Immature natural killer cell (primary cell): ENCODE data around the gene MED13L. TPM values are rescaled to one million over a fixed set of nuclear protein-coding genes. Genes with fewer than 3 reads are reported as not detected.

ENCODE experiments used
- DNase-seq, 3 donors: peaks; one replicate each; pipeline ENCODE4 v3.0.0; 2022; ENCODE audit warnings: mixed read lengths in 1 of 3
- H3K27ac Mint-ChIP-seq, 6 donors: one replicate each; pipeline ENCODE4 v1.8.0; 2020; ENCODE audit warnings: mixed read lengths in 6 of 6, mild to moderate bottlenecking in 5 of 6, inconsistent platforms in 4 of 6, moderate library complexity in 3 of 6
- H3K27me3 Mint-ChIP-seq, 3 donors: one replicate each; pipeline ENCODE4 v1.8.0; 2020 to 2021; ENCODE audit warnings: low read depth in 3 of 3, mild to moderate bottlenecking in 3 of 3, mixed read lengths in 3 of 3, moderate library complexity in 3 of 3, inconsistent platforms in 1 of 3
- H3K36me3 Mint-ChIP-seq, 3 donors: one replicate each; pipeline ENCODE4 v1.8.0; 2020; ENCODE audit warnings: mixed read lengths in 3 of 3, inconsistent platforms in 2 of 3, mild to moderate bottlenecking in 2 of 3
- H3K4me1 Mint-ChIP-seq, 2 donors: one replicate each; pipeline ENCODE4 v1.8.0; 2020; ENCODE audit warnings: inconsistent platforms in 2 of 2, mild to moderate bottlenecking in 2 of 2, mixed read lengths in 2 of 2, moderate library complexity in 1 of 2
- H3K4me3 Mint-ChIP-seq, 5 donors: one replicate each; pipeline ENCODE4 v1.8.0; 2020; ENCODE audit warnings: mild to moderate bottlenecking in 5 of 5, mixed read lengths in 5 of 5, inconsistent platforms in 3 of 5, moderate library complexity in 3 of 5
- H3K9me3 Mint-ChIP-seq, 6 donors: one replicate each; pipeline ENCODE4 v1.8.0; 2020; ENCODE audit warnings: mild to moderate bottlenecking in 6 of 6, mixed read lengths in 6 of 6, inconsistent platforms in 4 of 6, moderate library complexity in 3 of 6
- polyA plus RNA-seq, 3 donors: library from polyadenylated mRNA; unstranded; fragments of 300-500 nt; fragmentation: Illumina TruSeq; gene quantifications; one replicate each; pipeline ENCODE4 v1.2.3, GENCODE V29; 2021

Gene MED13L
- polyA plus RNA-seq, 3 donors from 2014 or later, result 2.3 to 10.3 (median 4.9) TPM

DNA sequence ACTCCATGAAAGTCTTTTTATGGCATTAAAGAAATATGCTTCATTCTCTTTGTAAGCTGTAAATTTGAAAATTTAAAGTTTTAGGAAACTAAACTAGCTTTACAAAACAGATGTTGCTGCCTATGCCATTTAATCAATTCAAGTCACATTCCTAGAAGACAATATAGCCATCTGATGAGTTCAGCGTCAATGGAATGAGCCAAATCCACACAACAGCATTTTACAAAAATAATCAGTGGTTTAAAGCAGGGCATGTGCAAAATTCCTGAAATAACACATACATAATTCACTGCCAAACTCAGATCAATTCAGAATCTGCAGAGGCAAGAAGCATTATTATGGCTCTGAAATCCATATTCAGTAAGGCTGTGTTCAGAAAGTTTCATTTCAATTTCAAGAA is 75.6 kb downstream of the MED13L start:
- DNase-seq, result no peak
- no peak overlapping the region for H3K27ac Mint-ChIP-seq
- H3K4me1 Mint-ChIP-seq, result peaks cover 45 to 89% of the 10 kb centered on the region in 2 donors
- H3K36me3 Mint-ChIP-seq, result no peaks in the 10 kb centered on the region
- H3K9me3 Mint-ChIP-seq, result no peaks in the 10 kb centered on the region
- H3K27me3 Mint-ChIP-seq, result peaks cover 0 to 1% (median 0%) of the 10 kb centered on the region in 3 donors
- no peak overlapping the region for H3K4me3 Mint-ChIP-seq

DNA sequence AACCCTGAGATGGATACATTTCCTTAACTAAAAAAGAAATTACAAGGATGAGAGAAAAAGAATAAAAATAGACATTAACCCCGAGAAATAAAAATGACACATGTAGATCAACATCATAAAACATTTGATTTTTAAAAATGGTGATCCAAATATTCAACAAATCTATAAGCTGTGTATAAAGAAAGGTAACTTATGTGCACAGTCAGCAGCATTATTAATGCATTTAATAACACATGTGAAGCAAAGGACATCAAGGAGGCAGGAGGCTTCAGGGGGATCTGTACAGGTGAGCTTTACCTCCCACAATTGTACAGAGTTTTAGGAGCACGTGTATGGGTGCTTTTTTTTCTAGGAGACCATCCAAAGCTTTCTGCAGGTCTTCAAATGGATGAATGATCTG is 76.1 kb downstream of the MED13L start:
- DNase-seq, result no peak
- H3K27ac Mint-ChIP-seq, result peak overlapping the region in 1 of 6 donors; percentile 22
- no peaks in the 10 kb centered on the region for H3K9me3 Mint-ChIP-seq
- H3K36me3 Mint-ChIP-seq, result no peaks in the 10 kb centered on the region
- peaks cover 0 to 1% (median 0%) of the 10 kb centered on the region in 3 donors for H3K27me3 Mint-ChIP-seq
- no peak overlapping the region for H3K4me3 Mint-ChIP-seq
- H3K4me1 Mint-ChIP-seq, result peaks cover 45 to 89% of the 10 kb centered on the region in 2 donors

DNA sequence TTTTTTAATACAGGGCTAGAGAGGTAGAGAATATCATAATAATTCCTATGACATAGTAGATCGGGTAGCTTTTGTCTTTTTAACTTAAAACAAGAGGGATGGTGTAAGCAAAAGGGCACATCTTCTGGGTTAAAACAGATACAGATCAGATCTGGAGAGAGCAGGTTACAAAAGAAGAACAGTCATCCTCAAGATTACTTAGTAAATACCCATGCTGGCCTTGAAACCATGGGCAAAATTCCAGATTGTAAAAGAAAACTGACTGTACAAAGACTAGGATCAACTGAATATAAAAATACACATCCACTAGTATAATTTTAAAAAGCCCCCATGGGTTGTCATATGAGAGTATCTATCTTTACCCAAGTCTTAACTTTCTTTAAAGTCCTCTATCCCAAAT is 76.7 kb downstream of the MED13L start:
- Mint-ChIP-seq H3K4me3 (no peak overlapping the region), H3K27ac (no peak overlapping the region), H3K9me3 (no peaks in the 10 kb centered on the region), H3K36me3 (no peaks in the 10 kb centered on the region), H3K27me3 (peaks cover 0 to 1% (median 0%) of the 10 kb centered on the region in 3 donors), H3K4me1 (peaks cover 48 to 91% of the 10 kb centered on the region in 2 donors)
- no peak for DNase-seq

DNA sequence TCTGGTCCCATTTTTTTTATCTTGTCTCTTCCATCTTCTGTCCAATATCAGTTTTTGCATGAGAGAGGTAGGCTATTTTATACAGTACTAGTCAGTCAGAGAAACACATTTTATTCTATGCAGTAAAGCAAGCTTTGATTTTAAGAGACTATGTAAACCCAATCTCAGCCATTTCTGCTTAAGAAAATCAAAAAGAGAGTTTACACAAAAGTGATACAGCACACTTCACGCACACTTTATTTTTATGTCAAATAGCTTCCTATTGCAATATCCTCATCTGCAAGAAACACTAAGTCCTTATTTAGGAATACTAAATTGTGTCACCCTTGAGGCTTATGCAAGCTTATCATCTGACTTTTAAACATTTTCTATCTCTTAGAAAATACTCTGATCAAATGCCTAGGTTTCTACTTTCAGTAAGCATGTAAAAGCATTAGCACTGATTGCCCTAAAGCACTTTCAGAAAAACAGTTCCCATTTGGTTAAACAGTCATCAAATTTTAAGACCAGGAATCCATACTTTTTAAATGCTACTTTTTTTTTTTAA is 78.3 kb downstream of the MED13L start:
- Mint-ChIP-seq H3K4me3 (no peak overlapping the region), H3K36me3 (no peaks in the 10 kb centered on the region), H3K27ac (peak overlapping the region in 2 of 6 donors; percentile 2 to 26), H3K4me1 (peaks cover 61 to 90% of the 10 kb centered on the region in 2 donors), H3K27me3 (peaks cover 0 to 3% (median 1%) of the 10 kb centered on the region in 3 donors), H3K9me3 (no peaks in the 10 kb centered on the region)
- DNase-seq, result no peak

DNA sequence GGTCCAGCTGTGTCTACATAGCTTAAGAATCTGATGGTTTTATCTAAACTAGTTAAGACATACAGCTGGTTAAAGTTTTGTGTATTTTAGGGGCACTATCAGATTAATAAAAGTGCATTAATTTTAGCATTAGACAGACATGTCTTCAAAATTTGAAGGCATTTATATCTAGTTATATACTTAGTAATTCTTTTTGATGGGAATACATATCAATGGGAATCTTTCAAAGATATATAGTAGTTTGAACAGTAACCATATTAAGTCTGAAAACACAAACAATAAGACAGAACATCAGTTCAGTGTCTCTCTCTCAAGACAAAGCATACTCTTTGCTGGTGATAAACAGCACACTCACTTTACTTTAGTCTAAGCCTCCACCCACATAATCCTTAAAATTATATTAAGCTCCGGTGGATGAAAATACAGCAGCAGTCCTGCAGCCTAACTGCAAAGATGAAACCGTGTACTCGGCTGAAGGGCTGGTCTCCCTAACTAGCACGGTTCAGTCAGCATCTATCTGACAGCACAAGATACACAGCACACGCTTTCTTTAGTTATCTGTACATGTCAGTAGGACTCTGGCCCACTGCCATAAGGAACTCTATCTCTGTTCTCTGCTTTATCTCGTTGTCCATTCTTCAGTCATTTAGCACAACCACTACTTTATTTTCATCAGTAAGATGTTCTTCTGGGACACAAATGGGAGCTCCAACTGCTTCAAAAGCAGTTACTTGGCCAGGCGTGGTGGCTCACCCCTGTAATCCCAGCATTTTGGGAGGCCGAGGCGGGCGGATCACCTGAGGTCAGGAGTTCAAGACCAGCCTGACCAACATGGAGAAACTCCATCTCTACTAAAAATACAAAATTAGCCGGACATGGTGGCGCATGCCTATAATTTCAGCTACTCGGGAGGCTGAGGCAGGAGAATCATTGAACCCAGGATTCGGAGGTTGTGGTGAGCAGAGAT is 80.5 kb downstream of the MED13L start:
- H3K9me3 Mint-ChIP-seq, result no peaks in the 10 kb centered on the region
- no peaks in the 10 kb centered on the region for H3K36me3 Mint-ChIP-seq
- peak overlapping the region in 4 of 6 donors; percentile 10 to 76 (median 36) for H3K27ac Mint-ChIP-seq
- DNase-seq, result no peak
- H3K4me3 Mint-ChIP-seq, result no peak overlapping the region
- peaks cover 63 to 87% of the 10 kb centered on the region in 2 donors for H3K4me1 Mint-ChIP-seq
- peaks cover 0 to 3% (median 0%) of the 10 kb centered on the region in 3 donors for H3K27me3 Mint-ChIP-seq

GRCh38 chr12:116196226-116196625 is 81.3 kb downstream of the MED13L start:
- Mint-ChIP-seq H3K27ac (peak overlapping the region in 5 of 6 donors; percentile 1 to 80 (median 72)), H3K4me3 (peak overlapping the region in 3 of 5 donors; percentile 21 to 42 (median 27))

GRCh38 chr12:116194935-116195431 is 82.5 kb downstream of the MED13L start:
- no peaks in the 10 kb centered on the region for H3K36me3 Mint-ChIP-seq
- H3K9me3 Mint-ChIP-seq, result no peaks in the 10 kb centered on the region
- peaks cover 56 to 71% of the 10 kb centered on the region in 2 donors for H3K4me1 Mint-ChIP-seq
- DNase-seq, result peak; percentile 34 to 52 (median 42)
- H3K4me3 Mint-ChIP-seq, result peak overlapping the region in 3 of 5 donors; percentile 46 to 59 (median 49)
- peaks cover 0 to 3% (median 0%) of the 10 kb centered on the region in 3 donors for H3K27me3 Mint-ChIP-seq
- peak overlapping the region; percentile 12 to 75 (median 69) for H3K27ac Mint-ChIP-seq

More at GRCh38 chr12:116196226-116196625, 81.3 kb downstream of the MED13L start:
- Mint-ChIP-seq H3K27me3 (peaks cover 0 to 3% (median 0%) of the 10 kb centered on the region in 3 donors), H3K9me3 (no peaks in the 10 kb centered on the region), H3K36me3 (no peaks in the 10 kb centered on the region), H3K4me1 (peaks cover 58 to 81% of the 10 kb centered on the region in 2 donors)
- no peak for DNase-seq

DNA sequence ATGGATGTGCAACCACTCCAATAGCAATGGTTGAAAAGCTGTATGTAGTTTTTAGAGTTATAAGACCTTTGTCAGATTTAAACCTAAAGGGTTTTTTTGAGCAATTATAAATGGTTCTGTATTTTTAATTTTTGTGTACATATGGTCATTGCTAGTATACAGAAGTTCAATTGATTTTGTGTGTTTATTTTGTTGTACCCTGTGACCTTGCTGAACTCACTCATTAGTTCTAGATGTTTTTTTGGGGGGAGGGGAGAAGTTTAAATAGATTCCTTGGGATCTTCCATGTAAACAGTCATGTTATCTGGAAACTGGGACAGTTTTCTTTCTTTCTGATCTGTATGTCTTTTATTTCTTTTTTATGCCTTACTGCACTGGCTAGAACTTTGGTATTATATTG is 87.8 kb downstream of the MED13L start:
- Mint-ChIP-seq H3K4me1 (peaks cover 55 to 74% of the 10 kb centered on the region in 2 donors), H3K27ac (no peak overlapping the region), H3K27me3 (no peaks in the 10 kb centered on the region), H3K9me3 (no peaks in the 10 kb centered on the region), H3K36me3 (no peaks in the 10 kb centered on the region), H3K4me3 (no peak overlapping the region)
- no peak for DNase-seq

GRCh38 chr12:116188581-116188980 is 88.9 kb downstream of the MED13L start:
- no peaks in the 10 kb centered on the region for H3K27me3 Mint-ChIP-seq
- H3K9me3 Mint-ChIP-seq, result no peaks in the 10 kb centered on the region
- peak overlapping the region in 1 of 6 donors; percentile 22 for H3K27ac Mint-ChIP-seq
- peaks cover 56 to 76% of the 10 kb centered on the region in 2 donors for H3K4me1 Mint-ChIP-seq
- DNase-seq, result no peak
- H3K4me3 Mint-ChIP-seq, result peak overlapping the region in 2 of 5 donors; percentile 15 to 58
- H3K36me3 Mint-ChIP-seq, result no peaks in the 10 kb centered on the region

DNA sequence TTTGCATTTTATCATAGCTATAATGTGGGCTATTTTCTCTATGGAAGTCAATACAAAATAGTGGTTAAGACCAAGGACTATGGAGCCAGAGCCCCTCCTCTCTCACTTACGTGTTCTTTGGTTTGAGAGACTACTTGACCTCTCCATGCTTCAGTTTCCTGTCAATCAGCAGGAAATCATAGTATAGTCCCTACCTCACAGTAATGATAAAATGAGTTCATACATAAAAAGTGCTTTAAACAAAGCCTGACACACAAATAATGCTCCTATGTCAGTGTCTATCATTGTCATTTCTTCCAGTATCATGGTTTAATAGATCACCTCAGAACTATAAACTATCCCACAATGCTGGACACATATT is 90.4 kb downstream of the MED13L start:
- H3K27me3 Mint-ChIP-seq, result no peaks in the 10 kb centered on the region
- H3K9me3 Mint-ChIP-seq, result no peaks in the 10 kb centered on the region
- H3K4me3 Mint-ChIP-seq, result peak overlapping the region in 4 of 5 donors; percentile 0 to 51 (median 26)
- DNase-seq, result no peak
- H3K36me3 Mint-ChIP-seq, result no peaks in the 10 kb centered on the region
- peaks cover 62 to 80% of the 10 kb centered on the region in 2 donors for H3K4me1 Mint-ChIP-seq
- H3K27ac Mint-ChIP-seq, result peak overlapping the region in 2 of 6 donors; percentile 0 to 24

DNA sequence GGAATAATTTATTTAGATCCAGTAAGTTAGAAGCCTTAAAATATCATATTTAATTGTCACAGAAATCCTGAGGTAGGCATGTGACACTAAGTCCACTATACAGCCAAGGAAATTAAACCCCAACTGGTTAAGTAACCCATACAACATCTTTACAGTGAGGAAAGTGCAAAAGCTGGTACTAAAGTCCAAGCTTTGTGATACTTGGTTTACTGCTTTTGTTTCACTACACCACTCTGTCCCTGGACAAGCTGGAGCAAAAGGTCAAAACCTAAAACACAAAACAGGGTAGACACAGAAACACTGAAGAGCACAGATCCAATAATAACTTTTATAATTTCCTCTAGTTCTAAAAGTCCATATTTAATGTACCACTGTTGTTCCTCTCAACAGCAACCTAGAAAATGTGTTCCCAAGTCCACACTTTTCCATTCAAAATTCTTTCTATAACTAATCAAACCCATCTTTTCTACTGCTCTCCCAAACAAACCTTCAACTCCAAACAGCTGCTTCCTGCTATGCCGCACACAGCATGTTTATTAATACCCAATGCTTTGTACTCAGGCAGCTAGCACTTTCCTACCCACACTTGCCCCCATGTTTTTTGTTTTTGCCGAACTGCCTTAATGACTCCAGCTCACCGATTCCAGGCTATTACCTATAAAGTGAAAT is 90.9 kb downstream of the MED13L start:
- peak overlapping the region in 2 of 6 donors; percentile 0 to 24 for H3K27ac Mint-ChIP-seq
- H3K4me1 Mint-ChIP-seq, result peaks cover 66 to 82% of the 10 kb centered on the region in 2 donors
- no peaks in the 10 kb centered on the region for H3K27me3 Mint-ChIP-seq
- no peaks in the 10 kb centered on the region for H3K36me3 Mint-ChIP-seq
- no peak for DNase-seq
- peak overlapping the region in 4 of 5 donors; percentile 0 to 51 (median 26) for H3K4me3 Mint-ChIP-seq
- no peaks in the 10 kb centered on the region for H3K9me3 Mint-ChIP-seq

DNA sequence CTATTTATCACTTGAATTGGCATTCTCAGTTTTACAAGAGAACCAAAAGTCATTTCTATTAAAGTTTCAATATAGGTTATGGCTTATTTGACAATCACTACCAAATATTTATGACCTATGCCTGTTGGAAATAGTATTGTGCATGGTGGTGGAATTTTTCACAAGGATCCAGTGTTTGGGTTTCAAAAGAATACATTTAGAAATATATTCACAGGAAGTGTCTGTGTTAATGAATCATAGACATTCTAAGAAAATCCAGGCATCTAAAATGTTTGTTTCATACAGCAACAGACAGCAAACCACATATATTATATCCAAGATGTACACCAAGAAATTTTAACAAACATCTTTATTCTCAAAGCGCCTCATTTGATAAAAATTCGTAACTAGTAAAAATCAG is 92.7 kb downstream of the MED13L start:
- Mint-ChIP-seq H3K27me3 (no peaks in the 10 kb centered on the region), H3K36me3 (no peaks in the 10 kb centered on the region), H3K9me3 (no peaks in the 10 kb centered on the region), H3K4me3 (peak overlapping the region in 1 of 5 donors; percentile 34), H3K4me1 (peaks cover 77 to 92% of the 10 kb centered on the region in 2 donors), H3K27ac (no peak overlapping the region)
- no peak for DNase-seq

GRCh38 chr12:116183741-116184141 is 93.8 kb downstream of the MED13L start:
- Mint-ChIP-seq H3K27me3 (no peaks in the 10 kb centered on the region), H3K27ac (no peak overlapping the region), H3K4me3 (no peak overlapping the region), H3K9me3 (no peaks in the 10 kb centered on the region), H3K4me1 (peaks cover 71 to 82% of the 10 kb centered on the region in 2 donors), H3K36me3 (no peaks in the 10 kb centered on the region)
- DNase-seq, result no peak
